Endodermal cell (in vitro differentiated cells): Measurements from ENCODE around the gene KCNAB2. TPM values are rescaled to one million over a fixed set of nuclear protein-coding genes. Genes with fewer than 3 reads are reported as not detected.

Source experiments
- DNase-seq: peaks from one replicate; pipeline ENCODE4 v3.0.0-alpha.2; 2017
- H3K27ac ChIP-seq: 2 replicates; pipeline ENCODE4 v1.5.1; 2013; ENCODE audit warnings: mild to moderate bottlenecking, low read depth, low read length, moderate library complexity
- H3K27me3 ChIP-seq: 2 replicates; pipeline ENCODE4 v1.6.1; 2013; ENCODE audit warnings: mild to moderate bottlenecking, low read length, moderate library complexity; ENCODE audit not compliant: insufficient read depth, control insufficient read depth, poor library complexity, severe bottlenecking
- H3K36me3 ChIP-seq: 2 replicates; pipeline ENCODE4 v1.7.0; 2013; ENCODE audit warnings: mild to moderate bottlenecking, low read length, moderate library complexity; ENCODE audit not compliant: control insufficient read depth, insufficient read depth
- H3K4me1 ChIP-seq: one replicate; pipeline ENCODE4 v1.7.0; 2013; ENCODE audit warnings: low read length; ENCODE audit not compliant: control insufficient read depth, insufficient read depth
- H3K4me3 ChIP-seq: 2 replicates; pipeline ENCODE4 v1.5.1; 2013; ENCODE audit warnings: mild to moderate bottlenecking, low read length, moderate library complexity
- H3K9ac ChIP-seq: 2 replicates; pipeline ENCODE4 v1.6.1; 2013; ENCODE audit warnings: mild to moderate bottlenecking, low read length, moderate library complexity; ENCODE audit not compliant: poor library complexity, severe bottlenecking; ENCODE audit errors: extremely low read depth
- H3K9me3 ChIP-seq: 2 replicates; pipeline ENCODE4 v1.6.1; 2013; ENCODE audit warnings: mild to moderate bottlenecking, low read length, moderate library complexity; ENCODE audit not compliant: control insufficient read depth
- H3K27ac Mint-ChIP-seq: 2 replicates; pipeline ENCODE4 v1.8.0; 2020; ENCODE audit warnings: mixed read lengths
- H3K27me3 Mint-ChIP-seq: 2 replicates; pipeline ENCODE4 v1.8.0; 2021; ENCODE audit warnings: mild to moderate bottlenecking, mixed read lengths; ENCODE audit not compliant: insufficient read depth
- H3K36me3 Mint-ChIP-seq: 2 replicates; pipeline ENCODE4 v1.8.0; 2020; ENCODE audit warnings: low read depth, mixed read lengths
- H3K4me1 Mint-ChIP-seq: 2 replicates; pipeline ENCODE4 v1.8.0; 2020; ENCODE audit warnings: mixed read lengths
- H3K4me3 Mint-ChIP-seq: 2 replicates; pipeline ENCODE4 v1.8.0; 2020; ENCODE audit warnings: mild to moderate bottlenecking, moderate library complexity, mixed read lengths
- H3K9me3 Mint-ChIP-seq: 2 replicates; pipeline ENCODE4 v1.8.0; 2020; ENCODE audit warnings: mild to moderate bottlenecking, mixed read lengths
- WGBS, 2 experiments: methylation state at CpG; one replicate each; pipeline versions ENCODE4 v1.1.5 to v1.1.7; 2013; ENCODE audit warnings: missing lambda C conversion rate in 2 of 2, mixed read lengths in 1 of 2; ENCODE audit not compliant: insufficient coverage in 1 of 2, insufficient read length in 1 of 2; 5-methylcytosine and 5-hydroxymethylcytosine counted together
- total RNA-seq, 2 donors: library from RNA; stranded (reverse); fragmentation: NEBNext Ultra II Directional in 1 of 2; extraction: Animal tissue kit (Norgen Biotek cat#: 25700) in 1 of 2; gene quantifications; 2 replicates in 1 of 2; 3 replicates in 1 of 2; pipeline ENCODE4 v1.2.1, GENCODE V29; 2021
- TF ChIP-seq, protein P1 (sequence below): fragments of 200-600 bp; sonication (generic); conservative IDR thresholded peaks from 2 replicates; pipeline ENCODE4 v1.5.0; 2021; ENCODE audit warnings: antibody characterized with exemption, mild to moderate bottlenecking

Gene KCNAB2
- total RNA-seq, 2 donors from 2014 or later, result 14.9 to 22.9 TPM

DNA sequence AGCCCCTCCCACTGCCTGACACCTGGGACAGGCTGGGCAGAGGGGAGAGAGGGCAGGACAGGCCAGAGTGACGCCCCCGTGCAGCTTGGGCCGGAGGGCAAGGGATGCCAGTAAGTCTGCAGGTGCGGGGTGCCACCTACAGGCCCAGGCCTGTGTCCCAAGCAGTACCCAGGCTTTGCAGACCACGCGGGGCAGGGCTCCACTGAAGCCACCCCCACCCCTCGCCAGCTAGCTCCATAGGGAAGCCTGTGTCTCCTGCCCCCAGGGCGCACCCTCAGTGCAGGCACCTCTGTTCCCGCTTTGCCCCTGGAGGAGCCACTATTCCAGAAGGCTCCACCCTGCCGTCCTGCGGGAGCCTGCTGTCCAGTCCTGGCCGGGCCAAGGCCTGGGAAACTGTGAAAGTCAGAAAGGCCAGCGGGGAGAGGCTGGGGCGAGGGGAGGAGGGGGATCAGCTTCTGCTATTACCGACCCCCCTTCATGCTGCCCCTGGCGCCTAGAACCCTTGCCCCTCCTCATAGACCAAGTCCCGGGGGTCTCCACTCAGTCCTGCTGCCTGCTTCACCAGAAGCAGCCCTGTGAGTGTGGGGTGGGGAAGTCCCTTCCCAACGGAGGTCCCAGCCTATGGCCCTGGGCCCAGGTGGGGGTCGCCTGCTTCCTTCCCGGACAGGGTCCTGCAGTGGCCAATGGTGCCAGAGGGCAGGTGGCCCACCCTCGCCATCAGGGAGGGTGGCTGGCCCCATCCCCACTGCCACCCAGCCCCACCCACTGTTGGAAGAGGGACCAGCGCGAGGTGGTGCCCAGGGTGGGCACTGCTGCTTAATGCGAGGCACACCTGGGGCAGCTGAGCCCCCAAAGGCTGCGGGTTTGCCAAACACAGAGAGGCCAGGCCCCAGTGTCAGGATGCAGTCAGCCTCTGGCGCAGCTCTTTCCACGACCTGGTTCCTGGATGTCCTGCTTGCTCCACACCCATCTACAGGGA is 54.4 kb downstream of the KCNAB2 start:
- Histone ChIP-seq H3K27ac (no peak overlapping the region), H3K4me1 (no peaks in the 10 kb centered on the region), H3K9ac (no peak overlapping the region), H3K9me3 (no peaks in the 10 kb centered on the region), H3K4me3 (no peak overlapping the region), H3K27me3 (no peaks in the 10 kb centered on the region), H3K36me3 (no peaks in the 10 kb centered on the region)
- Mint-ChIP-seq H3K27me3 (no peaks in the 10 kb centered on the region), H3K27ac (no peak overlapping the region), H3K9me3 (no peaks in the 10 kb centered on the region), H3K4me3 (no peak overlapping the region), H3K36me3 (no peaks in the 10 kb centered on the region), H3K4me1 (no peaks in the 10 kb centered on the region)
- DNase-seq, result no peak
- TF ChIP-seq, protein P1, sequence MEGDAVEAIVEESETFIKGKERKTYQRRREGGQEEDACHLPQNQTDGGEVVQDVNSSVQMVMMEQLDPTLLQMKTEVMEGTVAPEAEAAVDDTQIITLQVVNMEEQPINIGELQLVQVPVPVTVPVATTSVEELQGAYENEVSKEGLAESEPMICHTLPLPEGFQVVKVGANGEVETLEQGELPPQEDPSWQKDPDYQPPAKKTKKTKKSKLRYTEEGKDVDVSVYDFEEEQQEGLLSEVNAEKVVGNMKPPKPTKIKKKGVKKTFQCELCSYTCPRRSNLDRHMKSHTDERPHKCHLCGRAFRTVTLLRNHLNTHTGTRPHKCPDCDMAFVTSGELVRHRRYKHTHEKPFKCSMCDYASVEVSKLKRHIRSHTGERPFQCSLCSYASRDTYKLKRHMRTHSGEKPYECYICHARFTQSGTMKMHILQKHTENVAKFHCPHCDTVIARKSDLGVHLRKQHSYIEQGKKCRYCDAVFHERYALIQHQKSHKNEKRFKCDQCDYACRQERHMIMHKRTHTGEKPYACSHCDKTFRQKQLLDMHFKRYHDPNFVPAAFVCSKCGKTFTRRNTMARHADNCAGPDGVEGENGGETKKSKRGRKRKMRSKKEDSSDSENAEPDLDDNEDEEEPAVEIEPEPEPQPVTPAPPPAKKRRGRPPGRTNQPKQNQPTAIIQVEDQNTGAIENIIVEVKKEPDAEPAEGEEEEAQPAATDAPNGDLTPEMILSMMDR, result no peak
- 88 to 91% methylated on average over 9 to 27 of the region's 27 CpGs for WGBS, 2 experiments

DNA sequence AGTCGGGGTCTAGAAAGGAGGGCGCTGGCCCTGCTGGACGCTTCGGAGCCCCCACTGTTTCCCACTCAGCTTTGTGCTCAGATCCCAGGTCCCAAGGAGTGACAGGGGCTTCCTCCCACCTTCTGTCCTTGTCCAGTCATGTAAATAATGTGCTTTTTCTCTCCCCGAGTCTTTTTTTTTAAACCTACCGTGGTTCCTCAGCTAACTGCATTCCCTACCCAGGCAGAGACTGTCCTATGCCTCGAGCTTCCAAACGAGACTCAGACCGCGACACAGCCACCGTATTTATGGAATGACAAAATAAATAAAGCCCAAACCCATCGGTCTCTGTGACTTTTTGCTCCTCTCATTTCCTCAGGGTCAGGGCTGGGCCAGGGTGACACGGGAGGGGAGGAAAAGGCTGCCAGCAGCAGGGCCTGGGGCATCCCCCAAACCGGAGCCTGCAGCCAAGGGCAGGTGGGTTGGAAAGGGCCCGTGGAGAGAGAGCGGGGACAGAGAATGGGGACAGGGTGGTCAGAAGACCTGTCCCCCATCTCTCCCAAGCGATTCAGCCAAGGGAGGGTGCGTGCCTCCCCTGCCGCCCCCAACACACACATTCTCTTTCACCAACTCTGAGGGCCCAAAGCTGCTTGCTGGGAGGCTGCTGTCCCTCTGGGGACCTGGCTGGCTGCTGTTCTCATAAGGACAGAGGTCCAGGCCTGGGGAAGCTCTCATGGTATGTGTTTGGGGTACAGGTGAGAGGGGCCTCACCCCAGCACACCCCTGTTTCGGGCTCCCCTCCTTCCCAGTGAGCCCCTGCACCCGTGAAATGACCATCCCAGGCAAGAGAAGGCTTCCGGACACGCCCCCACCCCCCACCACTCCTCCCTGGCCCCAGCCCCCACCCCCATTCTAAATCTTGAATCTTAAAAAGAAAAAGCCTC is 55.4 kb downstream of the KCNAB2 start:
- no peaks in the 10 kb centered on the region for H3K36me3 Mint-ChIP-seq
- TF ChIP-seq, protein P1, result no peak
- Histone ChIP-seq H3K27ac (no peak overlapping the region), H3K9ac (no peak overlapping the region), H3K9me3 (no peaks in the 10 kb centered on the region), H3K36me3 (no peaks in the 10 kb centered on the region), H3K27me3 (no peaks in the 10 kb centered on the region), H3K4me3 (no peak overlapping the region), H3K4me1 (no peaks in the 10 kb centered on the region)
- DNase-seq, result no peak
- 87 to 88% methylated on average over 13 to 23 of the region's 23 CpGs for WGBS, 2 experiments
- H3K9me3 Mint-ChIP-seq, result no peaks in the 10 kb centered on the region
- no peak overlapping the region for H3K27ac Mint-ChIP-seq
- H3K4me3 Mint-ChIP-seq, result no peak overlapping the region
- H3K27me3 Mint-ChIP-seq, result no peaks in the 10 kb centered on the region
- no peaks in the 10 kb centered on the region for H3K4me1 Mint-ChIP-seq

GRCh38 chr1:6101826-6102531 is 56.3 kb downstream of the KCNAB2 start:
- WGBS, 2 experiments, result 87 to 88% methylated on average over 14 to 25 of the region's 25 CpGs
- H3K27ac ChIP-seq, result no peak overlapping the region
- H3K9ac ChIP-seq, result no peak overlapping the region
- no peaks in the 10 kb centered on the region for H3K27me3 ChIP-seq
- H3K9me3 ChIP-seq, result no peaks in the 10 kb centered on the region
- no peak for DNase-seq
- Mint-ChIP-seq H3K36me3 (no peaks in the 10 kb centered on the region), H3K4me3 (no peak overlapping the region), H3K4me1 (no peaks in the 10 kb centered on the region), H3K27me3 (no peaks in the 10 kb centered on the region), H3K9me3 (no peaks in the 10 kb centered on the region), H3K27ac (no peak overlapping the region)
- no peaks in the 10 kb centered on the region for H3K36me3 ChIP-seq
- TF ChIP-seq, protein P1, result no peak
- no peak overlapping the region for H3K4me3 ChIP-seq
- no peaks in the 10 kb centered on the region for H3K4me1 ChIP-seq
